ENCODE measurements around the gene ZSWIM6.

DNA sequence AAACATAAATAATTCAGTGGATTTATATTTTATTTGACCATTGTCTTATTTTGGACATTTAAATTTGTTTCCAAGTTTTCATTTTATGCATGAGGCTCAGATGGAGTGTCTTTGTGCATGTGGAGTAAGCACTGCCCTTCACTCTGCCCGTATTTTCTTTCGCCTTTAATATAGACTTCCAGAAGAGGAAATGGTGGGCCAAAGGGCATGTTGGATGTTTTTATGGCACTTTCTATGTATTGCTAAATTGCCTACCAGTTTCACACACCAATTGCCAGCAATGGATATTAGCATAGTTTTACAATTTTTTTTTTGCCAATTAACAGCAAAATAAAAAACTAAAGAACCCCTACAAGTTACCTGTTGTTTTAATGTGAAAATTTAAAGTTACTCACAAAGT, 38.4 kb downstream of the ZSWIM6 start:
- TF ChIP-seq, protein P1, sequence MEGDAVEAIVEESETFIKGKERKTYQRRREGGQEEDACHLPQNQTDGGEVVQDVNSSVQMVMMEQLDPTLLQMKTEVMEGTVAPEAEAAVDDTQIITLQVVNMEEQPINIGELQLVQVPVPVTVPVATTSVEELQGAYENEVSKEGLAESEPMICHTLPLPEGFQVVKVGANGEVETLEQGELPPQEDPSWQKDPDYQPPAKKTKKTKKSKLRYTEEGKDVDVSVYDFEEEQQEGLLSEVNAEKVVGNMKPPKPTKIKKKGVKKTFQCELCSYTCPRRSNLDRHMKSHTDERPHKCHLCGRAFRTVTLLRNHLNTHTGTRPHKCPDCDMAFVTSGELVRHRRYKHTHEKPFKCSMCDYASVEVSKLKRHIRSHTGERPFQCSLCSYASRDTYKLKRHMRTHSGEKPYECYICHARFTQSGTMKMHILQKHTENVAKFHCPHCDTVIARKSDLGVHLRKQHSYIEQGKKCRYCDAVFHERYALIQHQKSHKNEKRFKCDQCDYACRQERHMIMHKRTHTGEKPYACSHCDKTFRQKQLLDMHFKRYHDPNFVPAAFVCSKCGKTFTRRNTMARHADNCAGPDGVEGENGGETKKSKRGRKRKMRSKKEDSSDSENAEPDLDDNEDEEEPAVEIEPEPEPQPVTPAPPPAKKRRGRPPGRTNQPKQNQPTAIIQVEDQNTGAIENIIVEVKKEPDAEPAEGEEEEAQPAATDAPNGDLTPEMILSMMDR (IDR thresholded peaks at IDR 0.05; ENCODE audit: insufficient read depth, low read length, poor library complexity, severe bottlenecking) = no peak
- TF ChIP-seq EZH2phosphoT487 (conservative IDR thresholded peaks at IDR 0.05; ENCODE audit: low read length) = no peak
